Gastrocnemius medialis (tissue), 4 donors: ENCODE data around the gene C14orf132.

Experiments
- POLR2A ChIP-seq, 2 donors: fragments of 450-650 bp; IDR thresholded peaks; one replicate each; pipeline ENCODE4 v1.6.1; 2017; ENCODE audit warnings: antibody characterized with exemption in 2 of 2, mild to moderate bottlenecking in 2 of 2, moderate library complexity in 2 of 2
- TF ChIP-seq, protein P1 (sequence below), 5 experiments: fragments of 450-650 bp in 3 of 5; fragments of 200-600 bp in 2 of 5; sonication (generic) in 2 of 5; IDR thresholded peaks in 4 of 5; conservative IDR thresholded peaks in 1 of 5; 1 replicate in 4 of 5; 2 replicates in 1 of 5; pipeline ENCODE4 v1.5.1; 2016 to 2019; ENCODE audit warnings: antibody characterized with exemption in 5 of 5, mild to moderate bottlenecking in 3 of 5, moderate library complexity in 3 of 5

- TF ChIP-seq, protein P1, sequence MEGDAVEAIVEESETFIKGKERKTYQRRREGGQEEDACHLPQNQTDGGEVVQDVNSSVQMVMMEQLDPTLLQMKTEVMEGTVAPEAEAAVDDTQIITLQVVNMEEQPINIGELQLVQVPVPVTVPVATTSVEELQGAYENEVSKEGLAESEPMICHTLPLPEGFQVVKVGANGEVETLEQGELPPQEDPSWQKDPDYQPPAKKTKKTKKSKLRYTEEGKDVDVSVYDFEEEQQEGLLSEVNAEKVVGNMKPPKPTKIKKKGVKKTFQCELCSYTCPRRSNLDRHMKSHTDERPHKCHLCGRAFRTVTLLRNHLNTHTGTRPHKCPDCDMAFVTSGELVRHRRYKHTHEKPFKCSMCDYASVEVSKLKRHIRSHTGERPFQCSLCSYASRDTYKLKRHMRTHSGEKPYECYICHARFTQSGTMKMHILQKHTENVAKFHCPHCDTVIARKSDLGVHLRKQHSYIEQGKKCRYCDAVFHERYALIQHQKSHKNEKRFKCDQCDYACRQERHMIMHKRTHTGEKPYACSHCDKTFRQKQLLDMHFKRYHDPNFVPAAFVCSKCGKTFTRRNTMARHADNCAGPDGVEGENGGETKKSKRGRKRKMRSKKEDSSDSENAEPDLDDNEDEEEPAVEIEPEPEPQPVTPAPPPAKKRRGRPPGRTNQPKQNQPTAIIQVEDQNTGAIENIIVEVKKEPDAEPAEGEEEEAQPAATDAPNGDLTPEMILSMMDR (IDR thresholded peaks at IDR 0.05 in 4 of 5, conservative IDR thresholded peaks at IDR 0.05 in 1 of 5) = no peak
- no peak for TF ChIP-seq POLR2A (IDR thresholded peaks at IDR 0.05)
Observed at GRCh38 chr14:96084796-96085195, 45.6 kb downstream of the C14orf132 start.
